Adipocyte (in vitro differentiated cells): ENCODE measurements around the gene CASZ1.
A peak's percentile ranks its signal among the peaks of the same experiment; 100 is the strongest.

Experiments used
- DNase-seq: peaks from one replicate; pipeline ENCODE4 v3.0.0-alpha.2; 2015; ENCODE audit warnings: low read depth
- H3K27me3 ChIP-seq: replicated peaks from 2 replicates; pipeline ENCODE4 v1.7.0; 2013; ENCODE audit warnings: mild to moderate bottlenecking, low read length, moderate library complexity; ENCODE audit not compliant: control insufficient read depth, insufficient read depth
- H3K36me3 ChIP-seq: 2 replicates; pipeline ENCODE4 v1.7.0; 2013; ENCODE audit warnings: low read length, mild to moderate bottlenecking, moderate library complexity; ENCODE audit not compliant: control insufficient read depth, insufficient read depth, severe bottlenecking
- H3K4me1 ChIP-seq: 2 replicates; pipeline ENCODE4 v1.7.0; 2013; ENCODE audit warnings: mild to moderate bottlenecking, low read length, moderate library complexity; ENCODE audit not compliant: control insufficient read depth, insufficient read depth
- H3K4me3 ChIP-seq: 2 replicates; pipeline ENCODE4 v1.7.0; 2013; ENCODE audit warnings: mild to moderate bottlenecking, low read length, moderate library complexity
- H3K9ac ChIP-seq: 2 replicates; pipeline ENCODE4 v1.7.0; 2013; ENCODE audit warnings: mild to moderate bottlenecking, low read length, moderate library complexity
- H3K9me3 ChIP-seq: 2 replicates; pipeline ENCODE4 v1.7.0; 2013; ENCODE audit warnings: mild to moderate bottlenecking, low read length, moderate library complexity; ENCODE audit not compliant: control insufficient read depth

CASZ1 gene

GRCh38 chr1:10659218-10659617 is 137.2 kb downstream of the CASZ1 start:
- no peak for DNase-seq
- Histone ChIP-seq H3K4me3 (no peak overlapping the region), H3K4me1 (peaks cover 11% of the 10 kb centered on the region), H3K9me3 (no peaks in the 10 kb centered on the region), H3K27me3 (peaks cover 56% of the 10 kb centered on the region), H3K36me3 (no peaks in the 10 kb centered on the region), H3K9ac (no peak overlapping the region)

GRCh38 chr1:10658396-10659066 is 137.9 kb downstream of the CASZ1 start:
- no peak overlapping the region for H3K9ac ChIP-seq
- DNase-seq = no peak
- no peaks in the 10 kb centered on the region for H3K36me3 ChIP-seq
- H3K9me3 ChIP-seq = no peaks in the 10 kb centered on the region
- H3K4me1 ChIP-seq = peaks cover 5% of the 10 kb centered on the region
- H3K4me3 ChIP-seq = no peak overlapping the region
- peaks cover 56% of the 10 kb centered on the region for H3K27me3 ChIP-seq

GRCh38 chr1:10657088-10657847 is 139.2 kb downstream of the CASZ1 start:
- Histone ChIP-seq H3K4me3 (no peak overlapping the region), H3K9me3 (no peaks in the 10 kb centered on the region), H3K9ac (no peak overlapping the region), H3K4me1 (no peaks in the 10 kb centered on the region), H3K36me3 (no peaks in the 10 kb centered on the region), H3K27me3 (peaks cover 45% of the 10 kb centered on the region)
- no peak for DNase-seq

DNA sequence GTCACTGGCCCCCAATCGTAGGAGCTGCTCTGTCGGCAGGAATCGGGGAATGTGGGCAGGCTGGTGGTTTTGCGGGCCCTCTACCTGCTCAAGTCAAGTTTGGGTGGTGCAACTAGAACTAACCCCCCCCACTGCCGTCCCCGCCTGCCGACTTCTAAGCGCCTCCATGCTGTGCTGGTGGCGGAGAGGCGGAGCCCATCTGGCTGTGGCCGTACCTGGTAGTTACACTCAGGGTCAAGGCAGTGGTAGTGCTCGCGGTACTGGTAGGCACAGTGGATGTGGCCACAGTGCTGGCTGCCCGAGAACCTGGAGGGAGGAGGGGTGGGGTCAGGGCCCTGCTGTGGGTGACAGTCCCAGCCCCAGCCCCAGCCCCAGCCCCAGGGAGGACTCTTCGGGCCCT is 140.0 kb downstream of the CASZ1 start:
- H3K4me1 ChIP-seq = no peaks in the 10 kb centered on the region
- no peak overlapping the region for H3K4me3 ChIP-seq
- DNase-seq = no peak
- H3K27me3 ChIP-seq = peaks cover 43% of the 10 kb centered on the region
- no peaks in the 10 kb centered on the region for H3K9me3 ChIP-seq
- no peaks in the 10 kb centered on the region for H3K36me3 ChIP-seq
- H3K9ac ChIP-seq = no peak overlapping the region

DNA sequence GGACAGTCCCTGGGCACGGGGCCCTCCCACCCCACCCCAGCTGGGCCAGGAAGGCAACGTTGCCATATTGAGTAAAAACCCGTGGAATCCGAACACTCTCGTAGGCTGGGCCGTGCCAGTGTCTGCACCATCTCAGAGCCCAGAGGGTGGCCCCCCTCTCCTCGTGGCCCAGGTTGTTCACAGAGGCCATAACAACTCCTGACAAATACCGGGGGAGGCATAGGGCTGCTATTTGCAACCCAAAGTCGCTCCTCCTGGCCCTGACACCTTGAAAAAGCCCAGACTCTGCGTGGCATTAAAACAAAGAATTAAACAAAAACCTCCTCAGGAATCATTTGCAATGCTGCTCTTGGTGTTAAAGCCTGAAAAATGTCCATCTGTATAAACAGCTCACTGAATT is 141.4 kb downstream of the CASZ1 start:
- H3K27me3 ChIP-seq = peaks cover 43% of the 10 kb centered on the region
- H3K9ac ChIP-seq = no peak overlapping the region
- no peaks in the 10 kb centered on the region for H3K36me3 ChIP-seq
- no peak for DNase-seq
- H3K9me3 ChIP-seq = no peaks in the 10 kb centered on the region
- no peak overlapping the region for H3K4me3 ChIP-seq
- no peaks in the 10 kb centered on the region for H3K4me1 ChIP-seq

- H3K4me3 ChIP-seq = no peak overlapping the region
- H3K36me3 ChIP-seq = no peaks in the 10 kb centered on the region
- no peak for DNase-seq
- H3K4me1 ChIP-seq = no peaks in the 10 kb centered on the region
- H3K27me3 ChIP-seq = peaks cover 29% of the 10 kb centered on the region
- H3K9me3 ChIP-seq = no peaks in the 10 kb centered on the region
- no peak overlapping the region for H3K9ac ChIP-seq
Observed at GRCh38 chr1:10653370-10654125, 142.9 kb downstream of the CASZ1 start.

DNA sequence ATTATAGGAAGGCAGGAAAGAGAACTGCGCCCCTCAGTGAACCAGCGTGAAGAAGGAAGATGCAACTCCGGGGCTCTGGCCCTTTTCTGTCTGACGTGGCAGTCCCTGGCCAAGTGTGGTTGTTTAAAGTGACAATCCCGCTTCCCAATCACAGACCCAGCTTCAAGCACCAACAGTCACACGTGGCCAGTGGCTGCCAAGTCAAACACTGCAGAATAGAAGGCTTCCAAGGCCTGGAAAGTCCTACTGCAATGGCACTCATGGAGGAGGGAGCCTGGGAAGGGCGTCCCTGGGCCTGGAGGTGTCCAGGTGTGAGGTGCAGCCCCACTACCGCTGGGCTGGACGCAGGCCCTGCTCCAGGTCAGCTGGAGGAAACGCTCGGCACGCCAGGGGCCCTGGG is 143.8 kb downstream of the CASZ1 start:
- Histone ChIP-seq H3K4me1 (no peaks in the 10 kb centered on the region), H3K4me3 (no peak overlapping the region), H3K27me3 (peaks cover 21% of the 10 kb centered on the region), H3K36me3 (no peaks in the 10 kb centered on the region), H3K9ac (no peak overlapping the region), H3K9me3 (no peaks in the 10 kb centered on the region)
- DNase-seq = no peak

DNA sequence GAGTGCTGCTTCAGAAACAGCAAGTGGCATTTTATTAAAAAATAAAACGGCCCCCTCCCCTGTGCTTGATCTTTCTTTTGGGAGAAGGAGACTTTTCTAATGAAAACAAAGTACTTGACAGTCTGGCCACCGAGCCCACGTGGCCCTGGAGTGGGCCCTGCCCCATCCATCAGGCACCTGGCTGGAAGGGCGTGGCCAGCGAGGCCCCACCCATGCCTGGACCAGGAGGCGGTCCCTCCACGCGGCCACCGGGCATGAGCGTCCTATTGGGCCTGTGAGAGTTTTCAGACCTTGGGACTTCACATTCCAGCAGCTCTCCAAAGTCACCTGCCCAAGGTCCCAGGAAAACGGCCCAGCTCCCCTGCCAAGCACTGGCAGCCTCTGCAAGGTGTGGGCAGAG is 144.7 kb downstream of the CASZ1 start:
- H3K36me3 ChIP-seq = no peaks in the 10 kb centered on the region
- H3K4me1 ChIP-seq = no peaks in the 10 kb centered on the region
- H3K9ac ChIP-seq = no peak overlapping the region
- no peaks in the 10 kb centered on the region for H3K9me3 ChIP-seq
- no peak overlapping the region for H3K4me3 ChIP-seq
- peaks cover 21% of the 10 kb centered on the region for H3K27me3 ChIP-seq
- no peak for DNase-seq

GRCh38 chr1:10651389-10651766 is 145.1 kb downstream of the CASZ1 start:
- DNase-seq = peak; percentile 10
- peaks cover 21% of the 10 kb centered on the region for H3K27me3 ChIP-seq
- H3K9ac ChIP-seq = no peak overlapping the region
- no peaks in the 10 kb centered on the region for H3K9me3 ChIP-seq
- no peak overlapping the region for H3K4me3 ChIP-seq
- no peaks in the 10 kb centered on the region for H3K4me1 ChIP-seq
- no peaks in the 10 kb centered on the region for H3K36me3 ChIP-seq

DNA sequence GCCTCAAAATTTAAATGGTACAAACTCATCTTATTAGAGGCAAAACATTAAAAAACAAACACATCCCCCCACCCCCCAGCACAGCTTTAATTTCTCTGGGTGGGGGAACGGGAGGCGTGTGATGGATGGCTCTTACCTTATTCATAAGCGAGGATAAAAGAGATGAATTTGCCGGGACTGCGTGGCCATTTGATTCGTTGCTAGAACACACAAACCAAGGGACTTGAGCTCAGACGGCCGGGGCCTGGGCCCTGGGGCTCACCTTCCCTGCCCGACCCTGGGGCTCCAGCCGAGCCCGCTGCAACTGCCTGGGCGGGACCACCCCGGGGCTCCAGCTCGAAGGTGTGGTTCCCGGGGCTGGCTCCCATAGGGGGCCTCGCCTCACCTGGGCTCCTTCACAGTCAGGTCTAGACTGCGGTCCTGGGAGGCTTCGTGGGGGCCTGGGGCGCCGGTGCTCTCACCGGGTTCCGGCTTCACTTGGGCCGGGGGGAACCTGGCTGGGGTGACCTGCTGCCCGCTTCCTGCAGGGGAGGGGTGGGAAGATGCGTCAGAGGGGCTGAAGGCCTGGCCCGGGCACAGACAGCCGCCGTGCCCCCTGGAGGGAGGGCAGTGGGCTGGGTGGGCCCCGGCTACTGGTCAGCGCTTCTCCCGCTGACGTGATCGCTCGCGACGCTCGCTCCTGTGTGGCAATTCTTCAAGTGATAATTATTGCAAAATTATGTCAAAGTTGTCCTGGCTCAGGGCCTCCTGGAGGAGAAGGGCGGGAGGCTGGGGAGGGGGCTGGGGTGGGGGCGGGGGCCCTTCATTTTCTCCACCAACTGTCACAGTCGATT is 145.7 kb downstream of the CASZ1 start:
- H3K4me3 ChIP-seq = no peak overlapping the region
- no peak overlapping the region for H3K9ac ChIP-seq
- H3K27me3 ChIP-seq = peaks cover 15% of the 10 kb centered on the region
- H3K9me3 ChIP-seq = no peaks in the 10 kb centered on the region
- DNase-seq = no peak
- H3K4me1 ChIP-seq = no peaks in the 10 kb centered on the region
- H3K36me3 ChIP-seq = no peaks in the 10 kb centered on the region
